HL-60 (cell line): ENCODE data around the gene PRAMEF20.

Source experiments
- GABPA ChIP-seq: IDR thresholded peaks from 2 replicates; pipeline ENCODE4 v1.6.1; 2012; ENCODE audit warnings: low read depth
- POLR2AphosphoS5 ChIP-seq: IDR thresholded peaks from 2 replicates; pipeline ENCODE4 v1.6.1; 2012; ENCODE audit warnings: low read depth
- REST ChIP-seq: IDR thresholded peaks from 2 replicates; pipeline ENCODE4 v1.6.1; 2012; ENCODE audit warnings: low read depth; ENCODE audit not compliant: insufficient replicate concordance
- SPI1 ChIP-seq: IDR thresholded peaks from 2 replicates; pipeline ENCODE4 v1.6.1; 2012; ENCODE audit warnings: low read depth, mild to moderate bottlenecking, borderline replicate concordance
- TF ChIP-seq, protein P1 (sequence below): IDR thresholded peaks from one replicate; pipeline ENCODE4 v1.5.1; 2011; ENCODE audit warnings: low read length, control low read depth, inconsistent platforms; ENCODE audit not compliant: insufficient read depth

- TF ChIP-seq, protein P1, sequence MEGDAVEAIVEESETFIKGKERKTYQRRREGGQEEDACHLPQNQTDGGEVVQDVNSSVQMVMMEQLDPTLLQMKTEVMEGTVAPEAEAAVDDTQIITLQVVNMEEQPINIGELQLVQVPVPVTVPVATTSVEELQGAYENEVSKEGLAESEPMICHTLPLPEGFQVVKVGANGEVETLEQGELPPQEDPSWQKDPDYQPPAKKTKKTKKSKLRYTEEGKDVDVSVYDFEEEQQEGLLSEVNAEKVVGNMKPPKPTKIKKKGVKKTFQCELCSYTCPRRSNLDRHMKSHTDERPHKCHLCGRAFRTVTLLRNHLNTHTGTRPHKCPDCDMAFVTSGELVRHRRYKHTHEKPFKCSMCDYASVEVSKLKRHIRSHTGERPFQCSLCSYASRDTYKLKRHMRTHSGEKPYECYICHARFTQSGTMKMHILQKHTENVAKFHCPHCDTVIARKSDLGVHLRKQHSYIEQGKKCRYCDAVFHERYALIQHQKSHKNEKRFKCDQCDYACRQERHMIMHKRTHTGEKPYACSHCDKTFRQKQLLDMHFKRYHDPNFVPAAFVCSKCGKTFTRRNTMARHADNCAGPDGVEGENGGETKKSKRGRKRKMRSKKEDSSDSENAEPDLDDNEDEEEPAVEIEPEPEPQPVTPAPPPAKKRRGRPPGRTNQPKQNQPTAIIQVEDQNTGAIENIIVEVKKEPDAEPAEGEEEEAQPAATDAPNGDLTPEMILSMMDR = no peak
- TF ChIP-seq GABPA (no peak), POLR2AphosphoS5 (no peak), REST (no peak), SPI1 (no peak)
These were observed 2.4 kb upstream of the PRAMEF20 start for GRCh38 chr1:13407811-13408210.
